CD4-positive, alpha-beta T cell treated with Interleukin-6 for 4 hours (primary cell): Measurements from ENCODE around the gene SUMO3.

Experiments
- DNase-seq: peaks from one replicate; pipeline ENCODE4 v3.0.0-alpha.2; 2020; ENCODE audit warnings: mixed read lengths

The SUMO3 gene

GRCh38 chr21:44828362-44829056, 10.6 kb upstream of the SUMO3 start:
- no peak for DNase-seq

GRCh38 chr21:44823179-44823660, 5.4 kb upstream of the SUMO3 start:
- no peak for DNase-seq

GRCh38 chr21:44822484-44823178, 4.8 kb upstream of the SUMO3 start:
- no peak for DNase-seq

GRCh38 chr21:44820851-44821250, 3.0 kb upstream of the SUMO3 start:
- no peak for DNase-seq

- DNase-seq: no peak
These were observed 1.7 kb upstream of the SUMO3 start for GRCh38 chr21:44819283-44820243.

GRCh38 chr21:44818640-44819011, 764 bp upstream of the SUMO3 start:
- DNase-seq: no peak

- DNase-seq: peak; percentile 95
These were observed 369 bp downstream of the SUMO3 start for GRCh38 chr21:44817506-44817880.

GRCh38 chr21:44816761-44817505, 929 bp downstream of the SUMO3 start:
- DNase-seq: no peak

GRCh38 chr21:44815852-44816628, 1.8 kb downstream of the SUMO3 start:
- DNase-seq: no peak

GRCh38 chr21:44815225-44815624, 2.6 kb downstream of the SUMO3 start:
- no peak for DNase-seq

- DNase-seq: no peak
These were observed 3.3 kb downstream of the SUMO3 start for GRCh38 chr21:44814498-44815023.

GRCh38 chr21:44813727-44814126, 4.1 kb downstream of the SUMO3 start:
- no peak for DNase-seq

- DNase-seq: no peak
These were observed 4.7 kb downstream of the SUMO3 start for GRCh38 chr21:44813149-44813548.

GRCh38 chr21:44812640-44813039, 5.2 kb downstream of the SUMO3 start:
- DNase-seq: no peak

- DNase-seq: no peak
These were observed 7.1 kb downstream of the SUMO3 start for GRCh38 chr21:44810779-44811178.

- no peak for DNase-seq
These were observed 12.0 kb downstream of the SUMO3 start for GRCh38 chr21:44805859-44806258.

GRCh38 chr21:44805226-44805625, 12.6 kb downstream of the SUMO3 start:
- no peak for DNase-seq

GRCh38 chr21:44804762-44805161, 13.1 kb downstream of the SUMO3 start:
- DNase-seq: no peak

GRCh38 chr21:44803651-44804050, 14.2 kb downstream of the SUMO3 start:
- no peak for DNase-seq

GRCh38 chr21:44802396-44803153, 15.3 kb downstream of the SUMO3 start:
- no peak for DNase-seq
